ENCODE measurements around the gene GH1. TPM values are rescaled to one million over a fixed set of nuclear protein-coding genes. Genes with fewer than 3 reads are reported as not detected.

Gene GH1
- total RNA-seq, 1 experiment from 2014 or later: not detected

GRCh38 chr17:63928966-63929695 lies 10.5 kb upstream of the GH1 start:
- H2BK15ac ChIP-seq (ENCODE audit: low read depth, low read length): no peak overlapping the region
- no peaks in the 10 kb centered on the region for H3K79me2 ChIP-seq (ENCODE audit: insufficient read depth, low read length)
- H3K27me3 Mint-ChIP-seq (ENCODE audit: low read depth): no peaks in the 10 kb centered on the region; the same call in 1 of the 2 replicates
- H2BK12ac ChIP-seq (ENCODE audit: insufficient read length, low read depth, low read length): no peak overlapping the region
- H3K27ac Mint-ChIP-seq: no peak overlapping the region
- H2AFZ ChIP-seq (ENCODE audit: low read length): no peak overlapping the region
- peaks cover 15 to 21% of the 10 kb centered on the region in 2 experiments for H3K4me1 Mint-ChIP-seq
- no peaks in the 10 kb centered on the region for H3K9me3 ChIP-seq (ENCODE audit: control insufficient read depth, low read depth, low read length)
- H3K23ac ChIP-seq (ENCODE audit: insufficient read length, low read depth, low read length): no peak overlapping the region
- no peak overlapping the region for H4K91ac ChIP-seq (ENCODE audit: insufficient read length, low read depth, low read length)
- no peak overlapping the region for H3K56ac ChIP-seq (ENCODE audit: insufficient read length, low read depth, low read length)
- no peaks in the 10 kb centered on the region for H3K9me3 Mint-ChIP-seq
- no peak overlapping the region for H3K4me2 ChIP-seq (ENCODE audit: insufficient read depth, insufficient read length, low read length)
- H3K4ac ChIP-seq (ENCODE audit: low read depth, low read length): no peak overlapping the region
- no peaks in the 10 kb centered on the region for H3K27me3 ChIP-seq (ENCODE audit: insufficient read depth, low read length)
- H3K79me1 ChIP-seq (ENCODE audit: insufficient read depth, low read depth, low read length, poor library complexity, severe bottlenecking): no peaks in the 10 kb centered on the region
- H3K4me3 Mint-ChIP-seq: no peak overlapping the region
- no peaks in the 10 kb centered on the region; a peak in 1 of 7 replicates for H3K36me3 Mint-ChIP-seq (ENCODE audit: insufficient read depth in 1 of 3, low read depth in 3 of 3)
- H2BK120ac ChIP-seq (ENCODE audit: low read depth, low read length, poor library complexity, severe bottlenecking): no peak overlapping the region
- no peak overlapping the region for H3K9ac ChIP-seq (ENCODE audit: extremely low read depth, insufficient read length, low read length)
- no peak overlapping the region for H3T11ph ChIP-seq (ENCODE audit: low read length)
- no peaks in the 10 kb centered on the region; the same call in 1 of the 2 replicates for H3K4me1 ChIP-seq (ENCODE audit: insufficient read depth, low read length)
- WGBS (ENCODE audit: extremely low coverage, insufficient read length, low lambda C conversion rate): no CpG with 5 or more reads among the region's 10 CpGs
- no peak overlapping the region for H2BK20ac ChIP-seq (ENCODE audit: low read depth, low read length, poor library complexity, severe bottlenecking)
- no peak overlapping the region for H3K14ac ChIP-seq (ENCODE audit: insufficient read depth, low read length)
- H4K20me1 ChIP-seq (ENCODE audit: control insufficient read depth, insufficient read depth, insufficient read length): no peaks in the 10 kb centered on the region
- no peak for DNase-seq
- no peaks in the 10 kb centered on the region for H3K23me2 ChIP-seq (ENCODE audit: insufficient read length, low read depth, low read length, poor library complexity, severe bottlenecking)
- H2BK5ac ChIP-seq (ENCODE audit: insufficient read length, low read length): no peak overlapping the region
- no peak overlapping the region for H3K18ac ChIP-seq (ENCODE audit: insufficient read length, low read depth, low read length)
- no peak overlapping the region for H4K5ac ChIP-seq (ENCODE audit: insufficient read length, low read depth, low read length)
- TF ChIP-seq, protein P1, sequence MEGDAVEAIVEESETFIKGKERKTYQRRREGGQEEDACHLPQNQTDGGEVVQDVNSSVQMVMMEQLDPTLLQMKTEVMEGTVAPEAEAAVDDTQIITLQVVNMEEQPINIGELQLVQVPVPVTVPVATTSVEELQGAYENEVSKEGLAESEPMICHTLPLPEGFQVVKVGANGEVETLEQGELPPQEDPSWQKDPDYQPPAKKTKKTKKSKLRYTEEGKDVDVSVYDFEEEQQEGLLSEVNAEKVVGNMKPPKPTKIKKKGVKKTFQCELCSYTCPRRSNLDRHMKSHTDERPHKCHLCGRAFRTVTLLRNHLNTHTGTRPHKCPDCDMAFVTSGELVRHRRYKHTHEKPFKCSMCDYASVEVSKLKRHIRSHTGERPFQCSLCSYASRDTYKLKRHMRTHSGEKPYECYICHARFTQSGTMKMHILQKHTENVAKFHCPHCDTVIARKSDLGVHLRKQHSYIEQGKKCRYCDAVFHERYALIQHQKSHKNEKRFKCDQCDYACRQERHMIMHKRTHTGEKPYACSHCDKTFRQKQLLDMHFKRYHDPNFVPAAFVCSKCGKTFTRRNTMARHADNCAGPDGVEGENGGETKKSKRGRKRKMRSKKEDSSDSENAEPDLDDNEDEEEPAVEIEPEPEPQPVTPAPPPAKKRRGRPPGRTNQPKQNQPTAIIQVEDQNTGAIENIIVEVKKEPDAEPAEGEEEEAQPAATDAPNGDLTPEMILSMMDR (conservative IDR thresholded peaks at IDR 0.05): no peak
- H3K27ac ChIP-seq (ENCODE audit: insufficient read length, low read depth, low read length): no peak overlapping the region
- no peak overlapping the region for H4K8ac ChIP-seq (replicated peaks; ENCODE audit: insufficient read length, low read depth, low read length)
- no peak overlapping the region for H2AK5ac ChIP-seq (ENCODE audit: insufficient read length, low read length)
